Neural progenitor cell (in vitro differentiated cells): ENCODE measurements around the gene CCNJ.

Experiments used
- EZH2 ChIP-seq: fragments of 200-600 bp; sonication (generic); IDR thresholded peaks from 2 replicates; pipeline ENCODE4 v1.6.1; 2017; ENCODE audit warnings: antibody characterized with exemption, mild to moderate bottlenecking, moderate library complexity
- EZH2phosphoT487 ChIP-seq: fragments of 200-600 bp; sonication (generic); IDR thresholded peaks from 2 replicates; pipeline ENCODE4 v1.6.1; 2017; ENCODE audit warnings: antibody characterized with exemption
- TF ChIP-seq, protein P1 (sequence below): fragments of 200-600 bp; sonication (generic); IDR thresholded peaks from 2 replicates; pipeline ENCODE4 v1.5.1; 2017; ENCODE audit warnings: antibody characterized with exemption, mild to moderate bottlenecking

DNA sequence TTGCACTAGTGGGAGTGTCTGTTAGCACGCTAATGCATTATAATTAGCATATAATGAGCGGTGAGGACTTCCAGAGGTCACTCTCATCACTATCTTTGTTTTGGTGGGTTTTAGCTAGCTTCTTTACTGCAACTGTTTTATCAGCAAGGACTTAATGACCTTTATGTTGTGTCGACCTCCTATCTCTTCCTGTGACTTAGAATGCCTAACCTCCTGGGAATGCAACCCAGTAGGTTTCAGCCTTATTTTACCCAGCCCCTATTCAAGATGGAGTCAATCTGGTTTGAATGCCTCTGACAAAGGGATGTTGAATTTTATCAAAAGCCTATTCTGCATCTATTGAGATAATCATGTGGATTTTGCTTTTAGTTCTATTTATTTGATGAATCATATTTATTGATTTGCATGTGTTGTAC is 64.2 kb downstream of the CCNJ start:
- TF ChIP-seq, protein P1, sequence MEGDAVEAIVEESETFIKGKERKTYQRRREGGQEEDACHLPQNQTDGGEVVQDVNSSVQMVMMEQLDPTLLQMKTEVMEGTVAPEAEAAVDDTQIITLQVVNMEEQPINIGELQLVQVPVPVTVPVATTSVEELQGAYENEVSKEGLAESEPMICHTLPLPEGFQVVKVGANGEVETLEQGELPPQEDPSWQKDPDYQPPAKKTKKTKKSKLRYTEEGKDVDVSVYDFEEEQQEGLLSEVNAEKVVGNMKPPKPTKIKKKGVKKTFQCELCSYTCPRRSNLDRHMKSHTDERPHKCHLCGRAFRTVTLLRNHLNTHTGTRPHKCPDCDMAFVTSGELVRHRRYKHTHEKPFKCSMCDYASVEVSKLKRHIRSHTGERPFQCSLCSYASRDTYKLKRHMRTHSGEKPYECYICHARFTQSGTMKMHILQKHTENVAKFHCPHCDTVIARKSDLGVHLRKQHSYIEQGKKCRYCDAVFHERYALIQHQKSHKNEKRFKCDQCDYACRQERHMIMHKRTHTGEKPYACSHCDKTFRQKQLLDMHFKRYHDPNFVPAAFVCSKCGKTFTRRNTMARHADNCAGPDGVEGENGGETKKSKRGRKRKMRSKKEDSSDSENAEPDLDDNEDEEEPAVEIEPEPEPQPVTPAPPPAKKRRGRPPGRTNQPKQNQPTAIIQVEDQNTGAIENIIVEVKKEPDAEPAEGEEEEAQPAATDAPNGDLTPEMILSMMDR = no peak
- no peak for TF ChIP-seq EZH2phosphoT487
- no peak for TF ChIP-seq EZH2
